Endodermal cell (in vitro differentiated cells): Measurements from ENCODE around the gene RABGAP1L. TPM values are rescaled to one million over a fixed set of nuclear protein-coding genes. Genes with fewer than 3 reads are reported as not detected.

Experiments
- DNase-seq: peaks from one replicate; pipeline ENCODE4 v3.0.0-alpha.2; 2017
- H3K27ac ChIP-seq: 2 replicates; pipeline ENCODE4 v1.5.1; 2013; ENCODE audit warnings: mild to moderate bottlenecking, low read depth, low read length, moderate library complexity
- H3K27me3 ChIP-seq: 2 replicates; pipeline ENCODE4 v1.6.1; 2013; ENCODE audit warnings: mild to moderate bottlenecking, low read length, moderate library complexity; ENCODE audit not compliant: insufficient read depth, control insufficient read depth, poor library complexity, severe bottlenecking
- H3K36me3 ChIP-seq: 2 replicates; pipeline ENCODE4 v1.7.0; 2013; ENCODE audit warnings: mild to moderate bottlenecking, low read length, moderate library complexity; ENCODE audit not compliant: control insufficient read depth, insufficient read depth
- H3K4me1 ChIP-seq: one replicate; pipeline ENCODE4 v1.7.0; 2013; ENCODE audit warnings: low read length; ENCODE audit not compliant: control insufficient read depth, insufficient read depth
- H3K4me3 ChIP-seq: 2 replicates; pipeline ENCODE4 v1.5.1; 2013; ENCODE audit warnings: mild to moderate bottlenecking, low read length, moderate library complexity
- H3K9ac ChIP-seq: 2 replicates; pipeline ENCODE4 v1.6.1; 2013; ENCODE audit warnings: mild to moderate bottlenecking, low read length, moderate library complexity; ENCODE audit not compliant: poor library complexity, severe bottlenecking; ENCODE audit errors: extremely low read depth
- H3K9me3 ChIP-seq: 2 replicates; pipeline ENCODE4 v1.6.1; 2013; ENCODE audit warnings: mild to moderate bottlenecking, low read length, moderate library complexity; ENCODE audit not compliant: control insufficient read depth
- H3K27ac Mint-ChIP-seq: 2 replicates; pipeline ENCODE4 v1.8.0; 2020; ENCODE audit warnings: mixed read lengths
- H3K27me3 Mint-ChIP-seq: 2 replicates; pipeline ENCODE4 v1.8.0; 2021; ENCODE audit warnings: mild to moderate bottlenecking, mixed read lengths; ENCODE audit not compliant: insufficient read depth
- H3K36me3 Mint-ChIP-seq: 2 replicates; pipeline ENCODE4 v1.8.0; 2020; ENCODE audit warnings: low read depth, mixed read lengths
- H3K4me1 Mint-ChIP-seq: 2 replicates; pipeline ENCODE4 v1.8.0; 2020; ENCODE audit warnings: mixed read lengths
- H3K4me3 Mint-ChIP-seq: 2 replicates; pipeline ENCODE4 v1.8.0; 2020; ENCODE audit warnings: mild to moderate bottlenecking, moderate library complexity, mixed read lengths
- H3K9me3 Mint-ChIP-seq: 2 replicates; pipeline ENCODE4 v1.8.0; 2020; ENCODE audit warnings: mild to moderate bottlenecking, mixed read lengths
- WGBS, 2 experiments: methylation state at CpG; one replicate each; pipeline versions ENCODE4 v1.1.5 to v1.1.7; 2013; ENCODE audit warnings: missing lambda C conversion rate in 2 of 2, mixed read lengths in 1 of 2; ENCODE audit not compliant: insufficient coverage in 1 of 2, insufficient read length in 1 of 2; 5-methylcytosine and 5-hydroxymethylcytosine counted together
- total RNA-seq, 2 donors: library from RNA; stranded (reverse); fragmentation: NEBNext Ultra II Directional in 1 of 2; extraction: Animal tissue kit (Norgen Biotek cat#: 25700) in 1 of 2; gene quantifications; 2 replicates in 1 of 2; 3 replicates in 1 of 2; pipeline ENCODE4 v1.2.1, GENCODE V29; 2021
- TF ChIP-seq, protein P1 (sequence below): fragments of 200-600 bp; sonication (generic); conservative IDR thresholded peaks from 2 replicates; pipeline ENCODE4 v1.5.0; 2021; ENCODE audit warnings: antibody characterized with exemption, mild to moderate bottlenecking

Gene RABGAP1L
- total RNA-seq, 2 donors from 2014 or later, result 32.5 to 36.9 TPM

DNA sequence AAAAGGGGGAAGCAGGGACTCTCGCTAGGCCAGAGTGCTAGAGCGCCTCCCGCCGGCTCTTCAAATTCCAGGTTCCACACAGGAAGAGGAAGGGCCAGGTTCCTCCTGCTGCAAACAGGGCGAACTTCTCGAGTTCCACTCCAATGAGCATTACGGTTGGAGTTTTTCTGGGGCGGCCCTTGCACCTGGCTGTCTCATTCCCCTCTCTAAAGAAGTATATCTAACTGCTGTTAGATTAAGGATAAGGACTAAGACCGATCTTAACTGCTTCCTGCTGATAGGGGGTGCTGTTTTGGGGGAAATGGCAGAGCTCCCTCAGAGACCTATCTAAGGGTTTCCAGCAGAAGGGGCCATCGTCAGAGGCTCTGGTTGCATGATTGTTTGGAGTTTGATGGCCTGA lies 138.0 kb downstream of the RABGAP1L start:
- Histone ChIP-seq H3K4me3 (no peak overlapping the region), H3K27ac (no peak overlapping the region), H3K9ac (no peak overlapping the region), H3K36me3 (peaks cover 5% of the 10 kb centered on the region), H3K9me3 (peaks cover 13% of the 10 kb centered on the region), H3K4me1 (no peaks in the 10 kb centered on the region), H3K27me3 (no peaks in the 10 kb centered on the region)
- Mint-ChIP-seq H3K4me3 (no peak overlapping the region), H3K4me1 (no peaks in the 10 kb centered on the region), H3K9me3 (peaks cover 16% of the 10 kb centered on the region), H3K27me3 (no peaks in the 10 kb centered on the region), H3K27ac (no peak overlapping the region), H3K36me3 (peaks cover 7% of the 10 kb centered on the region)
- TF ChIP-seq, protein P1, sequence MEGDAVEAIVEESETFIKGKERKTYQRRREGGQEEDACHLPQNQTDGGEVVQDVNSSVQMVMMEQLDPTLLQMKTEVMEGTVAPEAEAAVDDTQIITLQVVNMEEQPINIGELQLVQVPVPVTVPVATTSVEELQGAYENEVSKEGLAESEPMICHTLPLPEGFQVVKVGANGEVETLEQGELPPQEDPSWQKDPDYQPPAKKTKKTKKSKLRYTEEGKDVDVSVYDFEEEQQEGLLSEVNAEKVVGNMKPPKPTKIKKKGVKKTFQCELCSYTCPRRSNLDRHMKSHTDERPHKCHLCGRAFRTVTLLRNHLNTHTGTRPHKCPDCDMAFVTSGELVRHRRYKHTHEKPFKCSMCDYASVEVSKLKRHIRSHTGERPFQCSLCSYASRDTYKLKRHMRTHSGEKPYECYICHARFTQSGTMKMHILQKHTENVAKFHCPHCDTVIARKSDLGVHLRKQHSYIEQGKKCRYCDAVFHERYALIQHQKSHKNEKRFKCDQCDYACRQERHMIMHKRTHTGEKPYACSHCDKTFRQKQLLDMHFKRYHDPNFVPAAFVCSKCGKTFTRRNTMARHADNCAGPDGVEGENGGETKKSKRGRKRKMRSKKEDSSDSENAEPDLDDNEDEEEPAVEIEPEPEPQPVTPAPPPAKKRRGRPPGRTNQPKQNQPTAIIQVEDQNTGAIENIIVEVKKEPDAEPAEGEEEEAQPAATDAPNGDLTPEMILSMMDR, result peak; percentile 60
- 88 to 100% methylated on average over 5 to 10 of the region's 10 CpGs for WGBS, 2 experiments
- DNase-seq, result peak; percentile 78

DNA sequence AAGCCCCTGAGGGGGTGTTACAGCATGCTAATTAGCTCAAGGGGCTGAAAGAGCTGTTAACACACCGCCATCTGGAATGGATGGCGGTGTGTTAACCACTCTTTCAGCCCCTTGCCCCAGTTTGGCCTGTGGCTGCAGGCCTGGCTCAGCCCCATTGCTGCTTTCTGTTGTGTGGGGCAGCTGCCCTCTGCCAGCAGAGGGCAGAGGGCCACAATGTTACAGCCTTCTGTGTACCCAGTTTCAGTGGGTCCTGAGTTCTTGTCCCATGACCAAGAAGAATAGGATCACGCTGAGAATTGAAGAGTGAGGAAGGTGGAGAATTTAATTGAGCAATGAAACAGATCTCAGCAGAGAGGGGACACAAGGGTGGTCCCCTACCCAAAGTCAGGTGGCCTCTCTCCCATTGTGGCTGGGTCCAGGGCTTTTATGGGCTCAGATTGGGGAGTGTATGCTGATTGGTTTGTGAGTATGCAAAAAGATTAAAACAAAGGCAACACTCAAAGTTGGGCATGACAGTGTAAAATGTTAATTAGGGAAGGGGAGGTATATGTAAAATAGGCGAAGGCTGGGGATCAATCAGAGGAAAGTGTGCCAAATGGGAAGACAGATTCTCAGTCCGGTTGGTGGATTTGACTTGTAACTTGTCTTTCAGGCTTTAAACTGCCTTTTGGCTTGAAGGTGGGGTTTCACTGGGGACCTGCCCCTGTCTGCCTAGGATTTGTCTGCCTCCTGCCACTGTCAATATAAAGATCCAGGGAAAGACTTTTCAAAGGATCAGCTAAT lies 142.2 kb downstream of the RABGAP1L start:
- Histone ChIP-seq H3K9me3 (peaks cover 13% of the 10 kb centered on the region), H3K9ac (no peak overlapping the region), H3K36me3 (peaks cover 5% of the 10 kb centered on the region), H3K4me3 (no peak overlapping the region), H3K4me1 (no peaks in the 10 kb centered on the region), H3K27ac (no peak overlapping the region), H3K27me3 (no peaks in the 10 kb centered on the region)
- TF ChIP-seq, protein P1, result peak; percentile 39
- 78 to 87% methylated on average over 5 of the region's 5 CpGs for WGBS, 2 experiments
- H3K27ac Mint-ChIP-seq, result no peak overlapping the region
- H3K9me3 Mint-ChIP-seq, result peaks cover 17% of the 10 kb centered on the region
- H3K4me3 Mint-ChIP-seq, result no peak overlapping the region
- DNase-seq, result peak; percentile 65
- H3K36me3 Mint-ChIP-seq, result peaks cover 18% of the 10 kb centered on the region
- no peaks in the 10 kb centered on the region for H3K27me3 Mint-ChIP-seq
- H3K4me1 Mint-ChIP-seq, result no peaks in the 10 kb centered on the region

- peaks cover 25% of the 10 kb centered on the region for H3K9me3 Mint-ChIP-seq
- Histone ChIP-seq H3K4me1 (no peaks in the 10 kb centered on the region), H3K27ac (no peak overlapping the region), H3K36me3 (peaks cover 6% of the 10 kb centered on the region), H3K4me3 (no peak overlapping the region), H3K9ac (no peak overlapping the region), H3K27me3 (no peaks in the 10 kb centered on the region), H3K9me3 (peaks cover 13% of the 10 kb centered on the region)
- H3K4me1 Mint-ChIP-seq, result no peaks in the 10 kb centered on the region
- H3K27ac Mint-ChIP-seq, result no peak overlapping the region
- H3K4me3 Mint-ChIP-seq, result no peak overlapping the region
- H3K36me3 Mint-ChIP-seq, result peaks cover 17% of the 10 kb centered on the region
- TF ChIP-seq, protein P1, result no peak
- no peak for DNase-seq
- H3K27me3 Mint-ChIP-seq, result no peaks in the 10 kb centered on the region
Measured at GRCh38 chr1:174308604-174309003, 149.3 kb downstream of the RABGAP1L start.
